ENCODE data around the gene CNIH3.

- TF ChIP-seq CTCF (IDR thresholded peaks at IDR 0.05; ENCODE audit: insufficient read depth, low read length, poor library complexity, severe bottlenecking): no peak
- TF ChIP-seq EZH2phosphoT487 (conservative IDR thresholded peaks at IDR 0.05; ENCODE audit: low read length): no peak
These were observed 1.6 kb downstream of the CNIH3 start for GRCh38 chr1:224617410-224618355.
